ENCODE results near the gene PRND.
"Not testable (repeated sequence)": the region's sequence is repeated elsewhere in the genome, so short reads cannot be mapped to it uniquely, and the experiment has no call there.

The PRND gene

GRCh38 chr20:4770026-4770425 lies 48.3 kb downstream of the PRND start:
- no peak for TF ChIP-seq ZNF274 (IDR thresholded peaks at IDR 0.05; ENCODE audit: low read depth, low read length)
- H3K4me3 ChIP-seq (ENCODE audit: low read length) = no peak overlapping the region

- H3K4me3 ChIP-seq (ENCODE audit: low read length) = no peak overlapping the region
- no peak for TF ChIP-seq ZNF274 (IDR thresholded peaks at IDR 0.05; ENCODE audit: low read depth, low read length)
Measured at GRCh38 chr20:4771004-4771403, 49.3 kb downstream of the PRND start.

- no peak overlapping the region for H3K4me3 ChIP-seq (ENCODE audit: low read length)
- no peak for TF ChIP-seq ZNF274 (IDR thresholded peaks at IDR 0.05; ENCODE audit: low read depth, low read length)
Measured at GRCh38 chr20:4772132-4772531, 50.4 kb downstream of the PRND start.

- not testable (repeated sequence) for H3K4me3 ChIP-seq (ENCODE audit: low read length)
Measured at GRCh38 chr20:4773014-4773413, 51.3 kb downstream of the PRND start.

- TF ChIP-seq ZNF274 (IDR thresholded peaks at IDR 0.05; ENCODE audit: low read depth, low read length) = no peak
- no peak overlapping the region for H3K4me3 ChIP-seq (ENCODE audit: low read length)
Measured at GRCh38 chr20:4773736-4774135, 52.0 kb downstream of the PRND start.

- no peak for TF ChIP-seq ZNF274 (IDR thresholded peaks at IDR 0.05; ENCODE audit: low read depth, low read length)
- no peak overlapping the region for H3K4me3 ChIP-seq (ENCODE audit: low read length)
Measured at GRCh38 chr20:4774207-4774606, 52.5 kb downstream of the PRND start.

- TF ChIP-seq ZNF274 (IDR thresholded peaks at IDR 0.05; ENCODE audit: low read depth, low read length) = no peak
- peak overlapping the region; percentile 13; the same call in 1 of the 2 replicates for H3K4me3 ChIP-seq (ENCODE audit: low read length)
Measured at GRCh38 chr20:4775322-4776078, 53.8 kb downstream of the PRND start.

GRCh38 chr20:4776079-4776630 lies 54.4 kb downstream of the PRND start:
- H3K4me3 ChIP-seq (ENCODE audit: low read length) = peak overlapping the region; percentile 13; the same call in 1 of the 2 replicates
- TF ChIP-seq ZNF274 (IDR thresholded peaks at IDR 0.05; ENCODE audit: low read depth, low read length) = no peak

Measured in GM08714 (cell line).